OCI-LY3 (cell line): ENCODE measurements around the gene MAB21L4.

ENCODE experiments used
- H2AFZ ChIP-seq: fragments of 200-600, 300-600 bp; shearing (Covaris generic); 2 replicates; pipeline ENCODE4 v1.6.0; 2014; ENCODE audit warnings: antibody characterized with exemption, low read depth, low read length
- H3K27ac ChIP-seq: fragments of 200-600, 300-600 bp; sonication (generic); 2 replicates; pipeline ENCODE4 v1.5.1; 2014; ENCODE audit warnings: mild to moderate bottlenecking, low read length, moderate library complexity, mixed read lengths
- H3K27me3 ChIP-seq: fragments of 200-600, 300-600 bp; sonication (generic); 2 replicates; pipeline ENCODE4 v1.6.1; 2014; ENCODE audit warnings: low read depth, low read length, mixed read lengths
- H3K36me3 ChIP-seq: fragments of 200-600, 300-600 bp; sonication (generic); replicated peaks from 2 replicates; pipeline ENCODE3; 2014; ENCODE audit warnings: low read depth, low read length, mixed read lengths
- H3K4me1 ChIP-seq: fragments of 300-600, 200-600 bp; sonication (generic); 2 replicates; pipeline ENCODE4 v1.6.1; 2014; ENCODE audit warnings: low read length, mixed read lengths
- H3K4me2 ChIP-seq: fragments of 200-600, 300-600 bp; sonication (generic); 2 replicates; pipeline ENCODE4 v1.6.1; 2014; ENCODE audit warnings: low read length, mixed read lengths
- H3K4me3 ChIP-seq: fragments of 300-600, 200-600 bp; sonication (generic); 2 replicates; pipeline ENCODE4 v1.5.1; 2014; ENCODE audit warnings: antibody characterized with exemption, mild to moderate bottlenecking, low read length, moderate library complexity
- H3K79me2 ChIP-seq: fragments of 300-600, 200-600 bp; shearing (Covaris generic); 2 replicates; pipeline ENCODE4 v1.6.1; 2014; ENCODE audit warnings: mild to moderate bottlenecking, low read length, mixed read lengths
- H3K9ac ChIP-seq: fragments of 300-600, 200-600 bp; shearing (Covaris generic); 2 replicates; pipeline ENCODE4 v1.6.0; 2014; ENCODE audit warnings: mild to moderate bottlenecking, low read length, moderate library complexity
- H3K9me3 ChIP-seq: fragments of 200-600, 300-600 bp; shearing (Covaris generic); 2 replicates; pipeline ENCODE4 v1.6.1; 2014; ENCODE audit warnings: low read length, mixed read lengths; ENCODE audit not compliant: insufficient read depth
- H4K20me1 ChIP-seq: fragments of 200-600, 300-600 bp; sonication (generic); 2 replicates; pipeline ENCODE4 v1.6.1; 2016; ENCODE audit warnings: low read length, mixed read lengths; ENCODE audit not compliant: insufficient read depth
- CTCF ChIP-seq: fragments of 200-600, 300-600 bp; sonication (generic); IDR thresholded peaks from 2 replicates; pipeline ENCODE4 v1.5.1; 2014; ENCODE audit warnings: antibody characterized with exemption, low read length, low read depth
- EZH2phosphoT487 ChIP-seq: fragments of 200-600 bp; shearing (Covaris generic); IDR thresholded peaks from 2 replicates; pipeline ENCODE4 v1.6.1; 2018; ENCODE audit warnings: antibody characterized with exemption, mixed run types, low read depth

The MAB21L4 gene

GRCh38 chr2:240914645-240915525, 18.9 kb upstream of the MAB21L4 start:
- H4K20me1 ChIP-seq = no peaks in the 10 kb centered on the region
- no peaks in the 10 kb centered on the region for H3K79me2 ChIP-seq

GRCh38 chr2:240913810-240914644, 18.1 kb upstream of the MAB21L4 start:
- Histone ChIP-seq H3K27me3 (0 out of 2 replicates have a peak, but pooled peaks cover 2% of the 10 kb centered on the region), H3K4me3 (peak overlapping the region; percentile 58), H3K36me3 (no peaks in the 10 kb centered on the region), H3K4me2 (peak overlapping the region; percentile 68), H3K9ac (no peak overlapping the region), H3K27ac (no peak overlapping the region), H3K4me1 (peaks cover 5% of the 10 kb centered on the region), H3K79me2 (no peaks in the 10 kb centered on the region), H2AFZ (no peak overlapping the region; the same call in 1 of the 2 replicates), H3K9me3 (no peaks in the 10 kb centered on the region), H4K20me1 (no peaks in the 10 kb centered on the region)
- TF ChIP-seq CTCF (peak; percentile 77), EZH2phosphoT487 (no peak)

More at GRCh38 chr2:240914645-240915525, 18.9 kb upstream of the MAB21L4 start:
- H2AFZ ChIP-seq = no peak overlapping the region; the same call in 1 of the 2 replicates
- no peaks in the 10 kb centered on the region for H3K36me3 ChIP-seq
- peak overlapping the region; percentile 68 for H3K4me2 ChIP-seq
- H3K27ac ChIP-seq = no peak overlapping the region
- no peak overlapping the region for H3K9ac ChIP-seq
- H3K9me3 ChIP-seq = no peaks in the 10 kb centered on the region
- peaks cover 5% of the 10 kb centered on the region for H3K4me1 ChIP-seq
- no peak for TF ChIP-seq CTCF
- TF ChIP-seq EZH2phosphoT487 = no peak
- H3K27me3 ChIP-seq = 0 out of 2 replicates have a peak, but pooled peaks cover 2% of the 10 kb centered on the region
- peak overlapping the region; percentile 58 for H3K4me3 ChIP-seq

- Histone ChIP-seq H3K27me3 (0 out of 2 replicates have a peak, but pooled peaks cover 2% of the 10 kb centered on the region), H4K20me1 (no peaks in the 10 kb centered on the region), H3K9me3 (no peaks in the 10 kb centered on the region), H3K36me3 (no peaks in the 10 kb centered on the region), H3K4me1 (peaks cover 5% of the 10 kb centered on the region), H3K4me2 (no peak overlapping the region), H2AFZ (no peak overlapping the region), H3K79me2 (no peaks in the 10 kb centered on the region), H3K4me3 (no peak overlapping the region), H3K9ac (no peak overlapping the region), H3K27ac (no peak overlapping the region)
- TF ChIP-seq CTCF (no peak), EZH2phosphoT487 (no peak)
Observed at GRCh38 chr2:240912878-240913809, 17.2 kb upstream of the MAB21L4 start.
